Mesenteric fat pad (tissue), 1 donor: Measurements from ENCODE around the gene CHGA. TPM values are rescaled to one million over a fixed set of nuclear protein-coding genes. Genes with fewer than 3 reads are reported as not detected.

Source experiments
- DNase-seq: peaks from one replicate; pipeline ENCODE4 v3.0.0-alpha.2; 2020; ENCODE audit warnings: low spot score
- total RNA-seq: library from RNA; stranded (reverse); fragmentation: NEBNext Ultra II Directional; extraction: Animal tissue kit (Norgen Biotek cat#: 25700); gene quantifications from one replicate; pipeline ENCODE4 v1.2.1, GENCODE V29; 2021
- donor health status: DM: yes; HTN: yes; CAD: no.

CHGA gene
- total RNA-seq, 1 donor from 2014 or later = 0.22 TPM

- DNase-seq = no peak
These were observed 19.6 kb upstream of the CHGA start for GRCh38 chr14:92903359-92903758.

GRCh38 chr14:92905667-92906066 is 17.3 kb upstream of the CHGA start:
- DNase-seq = no peak

GRCh38 chr14:92906420-92906819 is 16.5 kb upstream of the CHGA start:
- DNase-seq = no peak

GRCh38 chr14:92906823-92907222 is 16.1 kb upstream of the CHGA start:
- no peak for DNase-seq

GRCh38 chr14:92907316-92907911 is 15.5 kb upstream of the CHGA start:
- no peak for DNase-seq

GRCh38 chr14:92914087-92914656 is 8.8 kb upstream of the CHGA start:
- no peak for DNase-seq

GRCh38 chr14:92916201-92916600 is 6.7 kb upstream of the CHGA start:
- DNase-seq = no peak

- no peak for DNase-seq
These were observed 5.7 kb upstream of the CHGA start for GRCh38 chr14:92917041-92917940.

- no peak for DNase-seq
These were observed 5.0 kb upstream of the CHGA start for GRCh38 chr14:92917956-92918355.

GRCh38 chr14:92920001-92920400 is 2.9 kb upstream of the CHGA start:
- DNase-seq = no peak

- DNase-seq = no peak
These were observed 705 bp upstream of the CHGA start for GRCh38 chr14:92922155-92922735.

- DNase-seq = no peak
These were observed 774 bp downstream of the CHGA start for GRCh38 chr14:92923744-92924103.

- no peak for DNase-seq
These were observed 1.3 kb downstream of the CHGA start for GRCh38 chr14:92924247-92924646.

GRCh38 chr14:92925446-92925845 is 2.5 kb downstream of the CHGA start:
- DNase-seq = no peak

- no peak for DNase-seq
These were observed 3.4 kb downstream of the CHGA start for GRCh38 chr14:92926180-92926845.

- DNase-seq = no peak
These were observed 4.0 kb downstream of the CHGA start for GRCh38 chr14:92926931-92927330.

- no peak for DNase-seq
These were observed 4.7 kb downstream of the CHGA start for GRCh38 chr14:92927349-92928257.

- no peak for DNase-seq
These were observed 5.3 kb downstream of the CHGA start for GRCh38 chr14:92928258-92928629.

- DNase-seq = no peak
These were observed 6.2 kb downstream of the CHGA start for GRCh38 chr14:92928961-92929688.
